ENCODE results near the gene NUDT5. TPM values are rescaled to one million over a fixed set of nuclear protein-coding genes. Genes with fewer than 3 reads are reported as not detected.

Gene NUDT5
- total and polyA plus RNA-seq, 2 of the 8 experiments (the other 6 are each of a cell fraction or from before 2014, with no cell fraction given): 130 to 134 TPM

DNA sequence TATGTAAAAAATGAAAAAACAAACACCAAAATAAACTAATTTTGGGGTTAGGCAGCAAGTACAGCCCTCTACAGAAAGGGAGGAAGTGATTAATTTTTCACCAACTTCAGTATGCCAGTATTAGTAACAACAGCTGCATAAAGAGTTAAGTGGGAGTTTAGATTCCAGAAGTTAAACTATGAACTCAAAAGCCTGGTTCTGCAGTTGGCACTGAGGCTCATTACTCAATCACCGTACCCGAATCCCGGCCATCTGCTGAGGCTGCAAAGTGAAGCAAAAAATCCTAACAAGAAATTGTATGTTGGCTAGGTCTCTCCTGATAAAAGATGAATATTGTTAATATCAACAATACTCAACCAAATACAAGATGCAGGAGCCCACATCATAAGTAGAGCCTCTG lies 4.0 kb downstream of the NUDT5 start:
- no peak for FAIRE-seq
- POLR2A ChIA-PET (ENCODE audit: partially characterized antibody): interaction anchor here (0.6 to 2.4 kb wide), 2 partner anchors 12 to 189 kb away, joined by 5 to 8 read pairs; no protein-coding TSS in a partner anchor

More for the DNA sequence above, 4.0 kb downstream of the NUDT5 start:
- no peak for TF ChIP-seq TBP (IDR thresholded peaks at IDR 0.05; ENCODE audit: low read depth, low read length)
- no peak for TF ChIP-seq CBX5 (IDR thresholded peaks at IDR 0.05; ENCODE audit: low read depth, low read length)
- TF ChIP-seq TEAD4 (IDR thresholded peaks at IDR 0.05; ENCODE audit: low read depth, low read length): no peak
- no peak for TF ChIP-seq SP2 (IDR thresholded peaks at IDR 0.05; ENCODE audit: low read length)
- H2BK12ac ChIP-seq (ENCODE audit: low read depth, low read length): no peak overlapping the region
- H3K4me2 ChIP-seq (ENCODE audit: insufficient read depth in 1 of 2, low read depth in 2 of 2, low read length in 2 of 2): no peak overlapping the region
- DNase-seq (ENCODE audit: low read depth in 1 of 2, low spot score in 2 of 2): no peak
- no peaks in the 10 kb centered on the region for H3K27me3 ChIP-seq (replicated peaks in 1 of 4; ENCODE audit: control insufficient read depth in 3 of 4, extremely low read depth in 1 of 4, insufficient read depth in 3 of 4, low read length in 3 of 4)
- no peaks in the 10 kb centered on the region for H3K9me3 ChIP-seq (ENCODE audit: insufficient read depth in 2 of 2, low read depth in 1 of 2, low read length in 1 of 2)
- H3K4ac ChIP-seq (replicated peaks; ENCODE audit: insufficient read length, low read depth, low read length): no peak overlapping the region
- no peak overlapping the region for H4K91ac ChIP-seq (replicated peaks; ENCODE audit: insufficient read length, low read length)
- H2AFZ ChIP-seq (ENCODE audit: low read length): no peak overlapping the region
- H3K23me2 ChIP-seq (ENCODE audit: low read depth, low read length): no peaks in the 10 kb centered on the region; the same call in 1 of the 2 replicates
- no peak overlapping the region for H3K18ac ChIP-seq (ENCODE audit: extremely low read depth, low read length)
- no peak overlapping the region for H3K56ac ChIP-seq (replicated peaks; ENCODE audit: insufficient read length, low read depth, low read length)
- no peak overlapping the region for H3K23ac ChIP-seq (ENCODE audit: insufficient read length)
- no peak overlapping the region for H2BK20ac ChIP-seq (ENCODE audit: low read length)
- H2BK120ac ChIP-seq (replicated peaks; ENCODE audit: low read depth, low read length): no peak overlapping the region
- H2BK15ac ChIP-seq (ENCODE audit: low read length): no peak overlapping the region
- no peak overlapping the region for H4K8ac ChIP-seq (ENCODE audit: extremely low read depth, insufficient read depth, low read length)
- no peak overlapping the region for H3K14ac ChIP-seq (ENCODE audit: insufficient read length)
- peaks cover 0 to 1% (median 0%) of the 10 kb centered on the region in 4 experiments; a peak in 2 of 7 replicates for H3K4me1 ChIP-seq (replicated peaks in 1 of 4; ENCODE audit: control insufficient read depth in 3 of 4, insufficient read depth in 4 of 4, low read length in 3 of 4)
- H3K4me3 ChIP-seq (ENCODE audit: extremely low read depth in 1 of 4, insufficient read depth in 2 of 4, low read depth in 3 of 4, low read length in 4 of 4): no peak overlapping the region
- H2BK5ac ChIP-seq (ENCODE audit: low read depth, low read length): no peak overlapping the region
- no peak overlapping the region for H3K9ac ChIP-seq (replicated peaks in 1 of 4; ENCODE audit: extremely low read depth in 1 of 4, low read depth in 3 of 4, low read length in 3 of 4)
- H3K27ac ChIP-seq (ENCODE audit: low read depth, low read length): no peak overlapping the region
- peaks cover 0 to 4% of the 10 kb centered on the region in 2 experiments for H4K20me1 ChIP-seq (replicated peaks in 1 of 2; ENCODE audit: control insufficient read depth in 1 of 2, insufficient read depth in 2 of 2, low read length in 2 of 2)
- H4K5ac ChIP-seq (ENCODE audit: insufficient read length, low read depth, low read length): no peak overlapping the region
- WGBS, 2 experiments (ENCODE audit: extremely low coverage in 1 of 2, insufficient coverage in 1 of 2, insufficient read length in 1 of 2, insufficient replicate concordance in 2 of 2, low coverage in 1 of 2, low lambda C conversion rate in 2 of 2, missing lambda C conversion rate in 1 of 2): 100% methylated on average over 3 of the region's 3 CpGs; no CpG with 5 or more reads in 1 of the 2 experiments
- H2AK5ac ChIP-seq (ENCODE audit: low read depth, low read length): no peak overlapping the region
- H3K79me2 ChIP-seq (ENCODE audit: control insufficient read depth in 1 of 2, insufficient read depth in 2 of 2, low read length in 2 of 2): peaks cover 9 to 76% of the 10 kb centered on the region in 2 experiments
- CTCF ChIA-PET (ENCODE audit: partially characterized antibody): no interaction called here
- H3K79me1 ChIP-seq (ENCODE audit: low read depth, low read length): 0 out of 2 replicates have a peak, but pooled peaks cover 2% of the 10 kb centered on the region
- H3K36me3 ChIP-seq (ENCODE audit: control insufficient read depth in 2 of 4, insufficient read depth in 4 of 4, low read length in 3 of 4): peaks cover 0 to 11% (median 2%) of the 10 kb centered on the region in 4 experiments; a peak in 3 of 8 replicates

Measured in H1 (cell line).